Kidney (tissue), 14 donors: ENCODE measurements around the gene AGPAT3. TPM values are rescaled to one million over a fixed set of nuclear protein-coding genes. Genes with fewer than 3 reads are reported as not detected.

Experiments
- DNase-seq, 5 donors: peaks; one replicate each; pipeline ENCODE4 v3.0.0-alpha.2; 2013 to 2020
- FAIRE-seq: peaks from 2 replicates; lab custom pipeline; 2012; peaks lifted over from hg19 to GRCh38; lab: Jason Lieb, UNC
- H3K27ac ChIP-seq, 2 donors: one replicate each; pipeline ENCODE4 v1.7.0; 2013; ENCODE audit warnings: low read depth in 2 of 2, low read length in 2 of 2, inconsistent platforms in 1 of 2
- H3K27me3 ChIP-seq: one replicate; pipeline ENCODE4 v1.7.1; 2013; ENCODE audit warnings: low read length, inconsistent platforms; ENCODE audit not compliant: control insufficient read depth, insufficient read depth
- H3K36me3 ChIP-seq, 3 donors: one replicate each; pipeline versions ENCODE4 v1.7.0 to v1.7.1; 2013; ENCODE audit warnings: low read length in 3 of 3, control low read depth in 1 of 3, inconsistent platforms in 1 of 3; ENCODE audit not compliant: insufficient read depth in 3 of 3, control insufficient read depth in 2 of 3
- H3K4me1 ChIP-seq, 3 donors: one replicate each; pipeline versions ENCODE4 v1.7.0 to v1.7.1; 2013; ENCODE audit warnings: low read length in 3 of 3, inconsistent platforms in 1 of 3, low read depth in 1 of 3; ENCODE audit not compliant: control insufficient read depth in 2 of 3, insufficient read depth in 2 of 3
- H3K4me3 ChIP-seq, 3 donors: one replicate each; pipeline versions ENCODE4 v1.7.0 to v1.8.1; 2013; ENCODE audit warnings: low read length in 3 of 3, control low read depth in 1 of 3, inconsistent platforms in 1 of 3
- H3K9ac ChIP-seq, 3 donors: one replicate each; pipeline versions ENCODE4 v1.7.0 to v1.7.1; 2013; ENCODE audit warnings: low read length in 3 of 3, control low read depth in 1 of 3, inconsistent platforms in 1 of 3
- H3K9me3 ChIP-seq, 3 donors: one replicate each; pipeline versions ENCODE4 v1.7.0 to v1.7.1; 2013; ENCODE audit warnings: low read length in 3 of 3, control low read depth in 1 of 3, inconsistent platforms in 1 of 3; ENCODE audit not compliant: control insufficient read depth in 2 of 3, insufficient read depth in 1 of 3
- CTCF ChIP-seq: IDR thresholded peaks from 3 replicates; pipeline ENCODE4 v1.5.1; 2012; ENCODE audit warnings: mild to moderate bottlenecking, moderate library complexity, borderline replicate concordance; ENCODE audit not compliant: insufficient read depth; ENCODE audit errors: extremely low read depth
- intact Hi-C: fragments of 100-400 bp; cut with DNase I; formaldehyde crosslinking; loops from one replicate; pipeline ENCODE4 v1.11.1; 2022
- polyA plus RNA-seq: library from polyadenylated mRNA; stranded (reverse); fragments of 350-450 nt; fragmentation: Illumina TruSeq; extraction: RNeasy Lipid Tissue Mini Kit (QIAGEN cat#74804); gene quantifications from one replicate; pipeline ENCODE4 v1.2.3, GENCODE V29; 2014; ENCODE audit warnings: low read depth, low replicate concordance; ENCODE audit not compliant: insufficient read depth
- total RNA-seq: library from RNA; stranded (reverse); fragmentation: NEBNext Ultra II Directional; extraction: Animal tissue kit (Norgen Biotek cat#: 25700); gene quantifications from one replicate; pipeline ENCODE4 v1.2.1, GENCODE V29; 2021
- donor health status: control.
- donor health status: control.
- donor health status: control.
- donor health status: control.
- donor health status: control.
- donor health status: DM: yes; HTN: yes; CAD: no.
- donor health status: Normal renal cell carcinoma (clear cell type).

The AGPAT3 gene
- total and polyA plus RNA-seq, 2 donors from 2014 or later = 40.3 to 86.2 TPM

GRCh38 chr21:43886565-43886964 is 21.5 kb downstream of the AGPAT3 start:
- no peak for FAIRE-seq
- H3K27ac ChIP-seq = no peak overlapping the region
- DNase-seq = no peak
- TF ChIP-seq CTCF = no peak
- H3K9ac ChIP-seq = no peak overlapping the region
- no peaks in the 10 kb centered on the region for H3K9me3 ChIP-seq
- H3K36me3 ChIP-seq = peaks cover 0 to 3% (median 0%) of the 10 kb centered on the region in 3 donors
- intact Hi-C loops = no loop called here
- H3K4me3 ChIP-seq = no peak overlapping the region
- no peaks in the 10 kb centered on the region for H3K27me3 ChIP-seq
- H3K4me1 ChIP-seq = peaks cover 0 to 8% (median 0%) of the 10 kb centered on the region in 3 donors

DNA sequence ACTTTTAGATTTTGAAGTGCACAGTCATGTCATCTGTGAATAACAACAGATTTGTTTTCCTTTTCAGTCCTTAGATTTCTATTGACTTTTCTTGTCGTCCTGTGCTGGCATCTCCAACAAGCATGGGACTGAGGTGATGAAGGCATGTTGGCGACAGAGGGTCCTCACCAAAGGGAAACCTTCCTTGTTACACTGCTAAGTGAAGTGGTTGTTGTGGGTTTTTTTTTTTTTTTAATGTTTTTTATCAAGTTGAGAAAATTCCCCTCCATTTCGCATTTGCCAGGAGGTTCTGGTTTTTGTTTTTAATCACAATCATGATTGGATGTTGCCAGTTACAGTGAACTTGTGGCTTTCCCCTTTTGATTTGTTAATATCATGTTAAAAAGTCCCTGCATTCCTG is 24.0 kb downstream of the AGPAT3 start:
- Histone ChIP-seq H3K9ac (no peak overlapping the region), H3K4me1 (peaks cover 0 to 5% (median 0%) of the 10 kb centered on the region in 3 donors), H3K27ac (no peak overlapping the region), H3K9me3 (peaks cover 0 to 4% (median 0%) of the 10 kb centered on the region in 3 donors), H3K36me3 (peaks cover 0 to 3% (median 0%) of the 10 kb centered on the region in 3 donors), H3K4me3 (no peak overlapping the region), H3K27me3 (no peaks in the 10 kb centered on the region)
- no peak for TF ChIP-seq CTCF
- no peak for FAIRE-seq
- no peak for DNase-seq
- intact Hi-C loops = no loop called here

GRCh38 chr21:43890042-43890441 is 25.0 kb downstream of the AGPAT3 start:
- FAIRE-seq = no peak
- H3K36me3 ChIP-seq = peaks cover 0 to 3% (median 0%) of the 10 kb centered on the region in 3 donors
- no peak overlapping the region for H3K9ac ChIP-seq
- no peak overlapping the region for H3K4me3 ChIP-seq
- no peak overlapping the region for H3K27ac ChIP-seq
- intact Hi-C loops = no loop called here
- DNase-seq = no peak
- no peaks in the 10 kb centered on the region for H3K4me1 ChIP-seq
- peaks cover 0 to 4% (median 0%) of the 10 kb centered on the region in 3 donors for H3K9me3 ChIP-seq
- H3K27me3 ChIP-seq = no peaks in the 10 kb centered on the region
- no peak for TF ChIP-seq CTCF

- Histone ChIP-seq H3K4me3 (no peak overlapping the region), H3K4me1 (no peaks in the 10 kb centered on the region), H3K9ac (no peak overlapping the region), H3K27ac (no peak overlapping the region), H3K27me3 (no peaks in the 10 kb centered on the region), H3K9me3 (peaks cover 0 to 4% (median 0%) of the 10 kb centered on the region in 3 donors), H3K36me3 (peaks cover 0 to 3% (median 0%) of the 10 kb centered on the region in 3 donors)
- FAIRE-seq (no peak), DNase-seq (no peak)
- intact Hi-C loops = no loop called here
- TF ChIP-seq CTCF = no peak
Observed at GRCh38 chr21:43892334-43892733, 27.3 kb downstream of the AGPAT3 start.
